ENCODE results near the gene LBR. TPM values are rescaled to one million over a fixed set of nuclear protein-coding genes. Genes with fewer than 3 reads are reported as not detected.

Gene LBR
- total RNA-seq (2022) (127 and 149 TPM in 2 replicates), Bru-seq, nascent RNA (percentile 93 among the genes with signal in this experiment), BruChase-seq, experiment 1, labeled RNA remaining after a 2-hour chase (percentile 97 among the genes with signal in this experiment), BruChase-seq, experiment 2, labeled RNA remaining after a 6-hour chase (percentile 98 among the genes with signal in this experiment)
- long read RNA-seq, transcript LBR-201 (14 exons, 3,745 nt), result major isoform, 288 of 362 reads
- long read RNA-seq, partial matches to known transcripts, result 22 of 362 reads
- long read RNA-seq, other reads (novel, unspliced or antisense), result 51 of 362 reads

GRCh38 chr1:225427235-225428067, at the start of gene LBR:
LBR (minus strand) TSS chr1:225428038; CDS start chr1:225424075, 3,963 bp downstream.
- Mint-ChIP-seq H3K27ac (ENCODE audit: unreplicated experiment) (peak within 1 kb of the TSS; percentile 80), H3K4me3 (ENCODE audit: unreplicated experiment) (peak within 1 kb of the TSS; percentile 74), H3K27me3 (ENCODE audit: insufficient read depth, unreplicated experiment) (no peaks in the 10 kb centered on the region), H3K9me3 (ENCODE audit: unreplicated experiment) (no peaks in the 10 kb centered on the region), H3K4me1 (ENCODE audit: low read depth, unreplicated experiment) (peaks cover 31% of the 10 kb centered on the region), H3K36me3 (ENCODE audit: insufficient read depth, unreplicated experiment) (peaks cover 12% of the 10 kb centered on the region)
- POLR2A ChIA-PET, result interaction anchor here (0.6 to 1.6 kb wide), 4 partner anchors 9 to 14 kb away, joined by 3 to 8 read pairs (median 4); no protein-coding TSS in a partner anchor
- H3K4me1 ChIP-seq, result peaks cover 23% of the 10 kb centered on the region
- no TSS peak for BruUV-seq (replicated peaks)
- no peak for TF ChIP-seq CTCF (IDR thresholded peaks at IDR 0.05; ENCODE audit: insufficient read depth in 1 of 2, low read depth in 1 of 2, low read length in 1 of 2, severe bottlenecking in 1 of 2, unreplicated experiment in 1 of 2)
- no peaks in the 10 kb centered on the region; the same call in 1 of the 2 replicates for H3K36me3 ChIP-seq (ENCODE audit: control insufficient read depth, insufficient read depth, low read length)
- H3K9me3 ChIP-seq, result no peaks in the 10 kb centered on the region
- CTCF ChIA-PET, result interaction anchor here (1.1 to 2.6 kb wide), 2 partner anchors 9 to 13 kb away, joined by 5 to 11 read pairs; no protein-coding TSS in a partner anchor
- intact Hi-C loops (cut with micrococcal nuclease; ENCODE audit: unreplicated experiment), result loop anchor here (1.0 kb wide), 2 partner anchors 9 to 14 kb away; no protein-coding TSS in a partner anchor
- no peaks in the 10 kb centered on the region for H3K27me3 ChIP-seq (replicated peaks; ENCODE audit: control insufficient read depth, insufficient read depth, low read length)
- peak within 1 kb of the TSS; percentile 82 for H3K4me3 ChIP-seq (ENCODE audit: low read depth, low read length)
- DNase-seq, result peak in 1 of 2 experiments; percentile 43

- BruUV-seq (replicated peaks), result no TSS peak
- Histone ChIP-seq H3K9me3 (no peaks in the 10 kb centered on the region), H3K36me3 (ENCODE audit: control insufficient read depth, insufficient read depth, low read length) (no peaks in the 10 kb centered on the region), H3K4me1 (peaks cover 11% of the 10 kb centered on the region), H3K4me3 (ENCODE audit: low read depth, low read length) (no peak overlapping the region), H3K27me3 (replicated peaks; ENCODE audit: control insufficient read depth, insufficient read depth, low read length) (no peaks in the 10 kb centered on the region)
- H3K27ac Mint-ChIP-seq (ENCODE audit: unreplicated experiment), result no peak overlapping the region
- H3K9me3 Mint-ChIP-seq (ENCODE audit: unreplicated experiment), result no peaks in the 10 kb centered on the region
- ChIA-PET POLR2A (no interaction called here), CTCF (no interaction called here)
- H3K4me3 Mint-ChIP-seq (ENCODE audit: unreplicated experiment), result no peak overlapping the region
- no peak for DNase-seq
- intact Hi-C loops (cut with micrococcal nuclease; ENCODE audit: unreplicated experiment), result no loop called here
- no peak for TF ChIP-seq CTCF (IDR thresholded peaks at IDR 0.05; ENCODE audit: insufficient read depth in 1 of 2, low read depth in 1 of 2, low read length in 1 of 2, severe bottlenecking in 1 of 2, unreplicated experiment in 1 of 2)
- peaks cover 8% of the 10 kb centered on the region for H3K4me1 Mint-ChIP-seq (ENCODE audit: low read depth, unreplicated experiment)
- H3K36me3 Mint-ChIP-seq (ENCODE audit: insufficient read depth, unreplicated experiment), result peaks cover 11% of the 10 kb centered on the region
- H3K27me3 Mint-ChIP-seq (ENCODE audit: insufficient read depth, unreplicated experiment), result no peaks in the 10 kb centered on the region
Observed at GRCh38 chr1:225477296-225477911, 49.6 kb upstream of the LBR start.

GRCh38 chr1:225476538-225476988, 48.7 kb upstream of the LBR start:
- Histone ChIP-seq H3K36me3 (ENCODE audit: control insufficient read depth, insufficient read depth, low read length) (no peaks in the 10 kb centered on the region), H3K27me3 (replicated peaks; ENCODE audit: control insufficient read depth, insufficient read depth, low read length) (no peaks in the 10 kb centered on the region), H3K4me3 (ENCODE audit: low read depth, low read length) (no peak overlapping the region), H3K4me1 (peaks cover 11% of the 10 kb centered on the region), H3K9me3 (no peaks in the 10 kb centered on the region)
- Mint-ChIP-seq H3K9me3 (ENCODE audit: unreplicated experiment) (no peaks in the 10 kb centered on the region), H3K27ac (ENCODE audit: unreplicated experiment) (no peak overlapping the region), H3K4me3 (ENCODE audit: unreplicated experiment) (no peak overlapping the region), H3K4me1 (ENCODE audit: low read depth, unreplicated experiment) (peaks cover 1% of the 10 kb centered on the region), H3K27me3 (ENCODE audit: insufficient read depth, unreplicated experiment) (no peaks in the 10 kb centered on the region), H3K36me3 (ENCODE audit: insufficient read depth, unreplicated experiment) (peaks cover 7% of the 10 kb centered on the region)
- ChIA-PET CTCF (no interaction called here), POLR2A (no interaction called here)
- no peak for DNase-seq
- no TSS peak for BruUV-seq (replicated peaks)
- no peak for TF ChIP-seq CTCF (IDR thresholded peaks at IDR 0.05; ENCODE audit: insufficient read depth in 1 of 2, low read depth in 1 of 2, low read length in 1 of 2, severe bottlenecking in 1 of 2, unreplicated experiment in 1 of 2)
- intact Hi-C loops (cut with micrococcal nuclease; ENCODE audit: unreplicated experiment), result no loop called here

Data from Caco-2 (cell line).